Measurements from ENCODE around the gene RAB27A.

GRCh38 chr15:55320238-55320550 lies 30.6 kb upstream of the RAB27A start:
- TF ChIP-seq CTCF (IDR thresholded peaks at IDR 0.05) (no peak), POLR2A (IDR thresholded peaks at IDR 0.05) (no peak)

Measured in body of pancreas (tissue), 4 donors.